DMS79 (cell line): ENCODE data around the gene DCAF12.

ENCODE experiments used
- DNase-seq: peaks from one replicate; lab custom pipeline; 2025; lab: John Stamatoyannopoulos, UW

Gene DCAF12

DNA sequence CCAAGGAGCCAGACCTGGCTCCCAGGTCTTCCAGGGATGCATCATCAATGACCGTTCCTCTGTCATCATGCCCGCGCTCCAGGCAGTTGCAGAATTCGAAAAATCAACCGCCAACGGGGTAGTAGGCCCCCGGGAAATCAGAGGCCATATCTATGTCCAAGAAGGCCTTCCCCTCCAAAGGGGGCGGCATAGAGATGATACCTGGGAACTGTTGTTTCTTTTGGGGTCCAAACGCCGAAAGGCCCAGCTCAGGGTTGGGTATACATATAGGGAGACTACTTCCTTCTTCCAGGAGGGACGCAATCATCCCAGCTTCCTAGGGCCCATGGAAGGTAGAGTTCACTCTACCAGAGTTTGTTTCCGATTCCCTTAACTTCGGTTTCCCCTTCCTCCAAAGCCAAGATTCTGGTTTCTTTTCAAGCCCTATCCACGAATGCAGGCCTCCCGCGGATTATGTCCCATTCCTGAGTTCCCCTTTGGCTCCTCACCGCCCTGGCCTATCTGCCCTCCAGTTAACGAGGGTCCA, 754 bp downstream of the DCAF12 start:
- no peak for DNase-seq

DNA sequence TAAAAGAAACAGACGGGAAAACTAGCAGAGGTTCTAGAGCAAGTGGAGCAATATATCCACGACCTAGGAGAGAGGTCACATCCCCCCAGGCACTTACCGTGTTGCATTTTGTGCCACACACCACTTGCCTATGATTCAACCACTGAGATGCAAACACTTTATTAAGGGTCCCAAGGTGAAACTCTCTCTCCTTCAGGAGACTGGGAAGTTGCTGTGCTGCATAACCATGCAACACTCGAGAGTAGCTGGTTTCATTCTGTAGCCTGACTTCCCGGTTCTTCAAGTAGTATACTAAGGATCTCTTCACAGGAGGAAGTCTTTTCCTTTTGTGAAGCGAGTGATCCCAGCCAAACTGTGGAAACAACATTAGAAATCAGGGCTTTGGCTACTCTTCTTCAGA, 1.6 kb downstream of the DCAF12 start:
- peak; percentile 40 for DNase-seq

DNA sequence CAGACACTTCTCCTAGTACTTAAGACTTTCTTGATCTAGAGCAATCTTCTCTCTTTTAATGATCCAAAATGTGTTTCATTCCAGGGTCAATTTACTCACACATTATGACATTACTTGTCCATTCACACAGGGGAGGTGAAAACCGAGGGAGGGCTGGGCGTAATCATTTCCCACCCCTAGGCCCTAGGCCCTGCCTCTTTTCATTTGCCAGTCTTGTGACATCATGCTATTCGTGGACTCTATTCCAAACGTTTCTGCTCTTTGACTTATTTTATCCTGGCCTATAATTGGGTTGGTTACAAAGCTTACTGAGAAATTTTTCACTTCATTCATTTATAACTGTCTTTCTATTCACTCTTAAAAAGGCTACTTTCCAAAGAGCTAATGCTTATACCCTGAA, 2.4 kb downstream of the DCAF12 start:
- DNase-seq, result no peak

GRCh38 chr9:34123682-34124081, 2.8 kb downstream of the DCAF12 start:
- DNase-seq, result no peak

- DNase-seq, result no peak
Measured at GRCh38 chr9:34121996-34122395, 4.5 kb downstream of the DCAF12 start.

- DNase-seq, result no peak
Measured at GRCh38 chr9:34119713-34120112, 6.8 kb downstream of the DCAF12 start.

- DNase-seq, result no peak
Measured at GRCh38 chr9:34114436-34114835, 12.1 kb downstream of the DCAF12 start.

- DNase-seq, result no peak
Measured at GRCh38 chr9:34106110-34106509, 20.4 kb downstream of the DCAF12 start.

DNA sequence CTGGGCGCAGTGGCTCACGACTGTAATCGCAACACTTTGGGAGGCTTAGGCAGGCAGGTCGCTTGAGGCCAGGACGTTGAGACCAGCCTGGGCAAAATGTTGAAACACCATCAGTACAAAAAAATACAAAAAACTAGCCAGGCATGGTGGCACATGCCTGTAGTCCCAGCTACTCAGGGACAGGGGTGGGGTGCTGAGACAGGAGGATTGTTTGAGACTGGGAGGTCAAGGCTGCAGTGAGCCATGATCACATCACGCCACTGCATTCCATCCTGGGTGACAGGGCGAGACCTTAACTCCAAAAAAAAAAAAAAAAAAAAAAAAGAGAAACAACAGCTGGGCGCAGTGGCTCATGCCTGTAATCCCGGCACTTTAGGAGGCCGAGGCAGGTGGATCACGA, 23.7 kb downstream of the DCAF12 start:
- DNase-seq, result no peak

GRCh38 chr9:34098307-34098706, 28.2 kb downstream of the DCAF12 start:
- no peak for DNase-seq

DNA sequence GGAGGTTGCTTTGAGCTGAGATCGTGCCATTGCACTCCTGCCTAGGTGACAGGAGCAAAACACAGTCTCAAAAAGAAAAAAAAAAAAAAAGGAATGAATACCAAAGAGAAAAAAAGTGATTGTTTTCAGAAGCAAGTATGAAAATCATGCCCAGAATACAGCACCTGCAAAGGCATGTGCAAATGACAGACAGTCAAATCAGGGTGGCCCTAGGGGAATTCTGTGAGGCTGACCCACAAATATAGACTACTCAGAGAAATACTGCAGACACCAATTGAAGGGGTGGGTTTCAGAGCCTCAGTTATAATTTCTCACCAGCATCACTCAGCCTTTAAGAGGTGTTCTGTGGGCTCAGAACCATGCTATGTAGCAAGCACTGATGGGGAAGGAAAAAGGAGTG, 28.6 kb downstream of the DCAF12 start:
- DNase-seq, result no peak

DNA sequence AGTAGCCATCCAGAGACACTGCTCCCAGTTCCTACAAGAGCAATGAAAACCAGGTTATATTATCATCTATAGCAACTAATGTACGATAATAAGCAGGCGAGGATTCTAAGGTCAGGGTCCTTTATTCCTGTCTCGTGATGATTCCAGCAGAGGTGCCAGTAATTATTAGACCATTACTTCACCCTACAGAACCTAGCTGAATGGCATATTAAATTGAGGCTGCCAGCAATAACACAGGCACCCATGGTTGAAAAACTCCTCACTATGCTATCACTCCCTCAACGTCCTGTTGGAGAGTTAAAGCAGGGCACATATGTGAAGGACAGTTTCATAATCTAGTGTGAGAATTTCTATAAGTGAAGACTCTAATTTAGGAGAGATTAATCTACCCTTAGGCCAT, 29.7 kb downstream of the DCAF12 start:
- DNase-seq, result no peak

GRCh38 chr9:34093578-34093977, 32.9 kb downstream of the DCAF12 start:
- DNase-seq, result no peak

DNA sequence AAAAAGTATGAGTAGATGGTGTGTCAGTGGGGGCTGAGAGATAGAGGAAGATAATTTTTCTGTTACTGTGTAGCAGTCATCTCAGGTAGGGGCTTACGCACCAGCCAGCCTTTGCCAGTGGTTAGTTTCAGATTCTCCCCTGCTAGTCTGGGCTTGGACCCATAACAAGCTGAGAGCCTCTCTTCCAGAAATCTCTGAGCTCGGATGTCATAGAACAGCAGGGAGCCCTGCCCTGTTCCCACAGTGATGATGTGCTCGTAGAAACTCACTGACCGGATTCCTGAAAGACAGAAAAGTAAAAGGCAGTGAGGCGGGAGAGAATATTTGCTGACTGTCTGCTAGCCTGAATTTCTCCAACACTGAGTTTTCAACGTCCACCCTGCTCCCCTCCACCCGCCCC, 37.2 kb downstream of the DCAF12 start:
- no peak for DNase-seq

GRCh38 chr9:34087370-34087769, 39.1 kb downstream of the DCAF12 start:
- no peak for DNase-seq

DNA sequence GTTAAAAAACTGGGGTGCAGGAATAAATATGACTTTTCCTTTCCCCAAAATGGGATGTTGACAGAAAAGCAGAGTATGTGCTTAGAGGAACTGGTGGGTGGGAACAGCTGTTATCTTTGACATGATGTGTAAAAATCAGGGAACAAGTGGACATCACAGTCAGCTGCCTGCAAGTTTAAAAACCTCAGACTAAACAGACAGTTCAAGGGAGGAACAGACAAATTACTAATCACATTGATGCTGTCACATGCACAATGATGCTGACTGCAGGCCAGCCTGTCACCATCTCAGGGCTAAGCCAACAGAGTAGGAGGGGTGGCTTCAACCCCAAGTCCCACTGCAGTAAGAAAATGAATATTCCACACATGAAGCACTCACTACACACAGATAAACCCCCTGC, 39.6 kb downstream of the DCAF12 start:
- no peak for DNase-seq

- no peak for DNase-seq
Measured at GRCh38 chr9:34085581-34086500, 40.7 kb downstream of the DCAF12 start.

GRCh38 chr9:34084562-34084961, 41.9 kb downstream of the DCAF12 start:
- DNase-seq, result no peak

GRCh38 chr9:34079181-34079580, 47.3 kb downstream of the DCAF12 start:
- no peak for DNase-seq

GRCh38 chr9:34072868-34073590, 53.5 kb downstream of the DCAF12 start:
- peak; percentile 76 for DNase-seq

- peak; percentile 94 for DNase-seq
Measured at GRCh38 chr9:34072410-34072809, 54.1 kb downstream of the DCAF12 start.

GRCh38 chr9:34070606-34071324, 55.7 kb downstream of the DCAF12 start:
- DNase-seq, result no peak
